ENCODE data around the gene KRT34.

GRCh38 chr17:41351177-41351576 lies 30.9 kb downstream of the KRT34 start:
- TF ChIP-seq CTCF (IDR thresholded peaks at IDR 0.05) (no peak), POLR2A (IDR thresholded peaks at IDR 0.05) (no peak)
